ENCODE measurements around the gene GPRC5A.
A peak's percentile ranks its signal among the peaks of the same experiment; 100 is the strongest.

The GPRC5A gene

GRCh38 chr12:12946686-12947355 lies 55.5 kb downstream of the GPRC5A start:
- H3K27ac ChIP-seq = no peak overlapping the region
- no peak for TF ChIP-seq CTCF (conservative IDR thresholded peaks at IDR 0.05)

- H3K27ac ChIP-seq = no peak overlapping the region
- no peak for TF ChIP-seq CTCF (conservative IDR thresholded peaks at IDR 0.05)
These were observed 56.5 kb downstream of the GPRC5A start for GRCh38 chr12:12947902-12948301.

DNA sequence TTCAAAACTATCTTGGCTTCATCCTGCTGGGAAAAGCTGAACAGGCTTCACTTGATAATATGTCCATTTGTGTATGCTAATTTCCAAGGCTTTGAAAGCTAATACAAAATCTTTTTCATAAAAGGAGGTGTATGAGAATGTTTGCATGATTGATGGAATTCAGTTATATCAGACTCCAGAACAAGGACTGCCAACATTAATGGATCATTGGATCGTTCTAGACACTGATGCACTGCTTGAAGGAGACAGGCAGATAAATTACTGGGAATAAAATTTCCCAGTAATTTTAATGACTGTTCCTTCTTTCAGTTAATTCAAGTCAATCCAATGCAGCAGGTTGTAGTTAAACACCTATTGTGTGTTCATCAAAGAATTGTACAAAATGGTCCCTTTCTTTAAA lies 60.1 kb downstream of the GPRC5A start:
- no peak overlapping the region for H3K27ac ChIP-seq
- no peak for TF ChIP-seq CTCF (conservative IDR thresholded peaks at IDR 0.05)

- TF ChIP-seq CTCF (conservative IDR thresholded peaks at IDR 0.05) = no peak
- H3K27ac ChIP-seq = no peak within 1 kb of the TSS
These were observed 60.7 kb downstream of the GPRC5A start, which contains the start of gene GPRC5D for GRCh38 chr12:12952036-12952435. Gene GPRC5D, minus strand, starts transcription at chr12:12952170. Its CDS starts 1,786 bp downstream, at chr12:12950384.

DNA sequence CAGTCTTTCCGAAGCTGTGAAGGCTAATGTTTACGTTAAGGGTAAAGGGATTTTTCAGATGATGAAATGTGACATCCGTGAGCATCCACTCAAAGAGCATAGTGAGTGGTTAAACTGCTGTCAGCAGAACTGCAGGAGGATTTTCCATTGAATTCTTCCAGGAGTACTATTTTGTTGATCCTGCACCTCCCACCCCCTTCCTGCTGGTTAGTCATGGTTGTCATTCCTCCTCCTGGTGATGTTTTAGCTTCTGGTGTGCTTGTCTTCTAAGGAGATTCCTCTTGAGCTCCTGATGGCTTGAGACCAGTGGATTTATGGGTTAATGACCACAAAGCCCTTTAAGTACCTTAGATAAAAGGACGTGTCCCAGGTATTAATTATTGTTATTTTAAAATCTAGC lies 63.0 kb downstream of the GPRC5A start:
- H3K27ac ChIP-seq = peak overlapping the region; percentile 64
- TF ChIP-seq CTCF (conservative IDR thresholded peaks at IDR 0.05) = no peak

GRCh38 chr12:12954878-12955625 lies 63.7 kb downstream of the GPRC5A start:
- no peak for TF ChIP-seq CTCF (conservative IDR thresholded peaks at IDR 0.05)
- H3K27ac ChIP-seq = peak overlapping the region; percentile 64

DNA sequence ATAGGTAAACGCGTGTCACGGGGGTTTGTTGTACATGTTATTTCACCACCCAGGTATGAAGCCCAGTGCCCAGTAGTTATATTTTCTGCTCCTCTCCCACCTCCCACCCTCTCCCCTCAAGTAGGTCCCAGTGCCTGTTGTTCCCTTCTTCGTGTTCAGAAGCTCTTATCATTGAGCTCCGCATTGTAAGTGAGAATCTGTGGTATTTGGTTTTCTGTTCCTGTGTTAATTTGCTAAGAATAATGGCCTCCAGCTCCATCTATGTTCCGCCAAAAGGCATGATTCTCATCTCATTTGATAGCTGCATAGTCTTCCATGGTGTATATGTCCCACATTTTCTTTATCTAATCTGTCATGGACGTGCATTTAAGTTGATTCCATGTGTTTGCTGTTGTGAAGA lies 67.5 kb downstream of the GPRC5A start:
- H3K27ac ChIP-seq = no peak overlapping the region
- no peak for TF ChIP-seq CTCF (conservative IDR thresholded peaks at IDR 0.05)

Data from VCaP (cell line).